Activated effector memory CD4-positive, alpha-beta T cell treated with anti-CD3 and anti-CD28 coated beads, Interleukin-2, amount 50 U/mL, for 16 hours (primary cell): ENCODE data around the gene ZNF654.
"Not testable (repeated sequence)": the region's sequence is repeated elsewhere in the genome, so short reads cannot be mapped to it uniquely, and the experiment has no call there.

Experiments
- DNase-seq: peaks from one replicate; pipeline ENCODE4 v3.0.0-alpha.2; 2020

The ZNF654 gene

GRCh38 chr3:88142094-88142624 lies 83.1 kb downstream of the ZNF654 start:
- no peak for DNase-seq

DNA sequence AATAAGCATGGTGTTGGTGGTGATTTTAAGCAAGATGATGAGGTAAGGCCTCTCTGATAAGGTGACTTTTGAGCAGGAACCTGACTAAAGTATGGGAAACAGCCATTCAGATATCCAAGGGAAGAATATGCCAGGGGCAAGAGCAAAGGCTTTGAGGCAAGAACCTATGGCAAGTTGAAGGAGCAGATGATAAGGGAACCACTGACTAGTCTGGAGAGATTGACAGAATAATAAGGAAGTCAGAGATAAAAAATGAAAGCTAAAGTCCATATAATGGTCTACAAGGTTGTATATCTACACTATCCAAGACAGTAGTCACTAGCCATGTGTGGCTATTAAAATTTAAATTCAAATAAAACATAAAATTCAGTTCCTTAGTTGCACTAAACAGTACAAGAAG lies 88.2 kb downstream of the ZNF654 start:
- DNase-seq = no peak

GRCh38 chr3:88148651-88149050 lies 89.6 kb downstream of the ZNF654 start:
- no peak for DNase-seq

DNA sequence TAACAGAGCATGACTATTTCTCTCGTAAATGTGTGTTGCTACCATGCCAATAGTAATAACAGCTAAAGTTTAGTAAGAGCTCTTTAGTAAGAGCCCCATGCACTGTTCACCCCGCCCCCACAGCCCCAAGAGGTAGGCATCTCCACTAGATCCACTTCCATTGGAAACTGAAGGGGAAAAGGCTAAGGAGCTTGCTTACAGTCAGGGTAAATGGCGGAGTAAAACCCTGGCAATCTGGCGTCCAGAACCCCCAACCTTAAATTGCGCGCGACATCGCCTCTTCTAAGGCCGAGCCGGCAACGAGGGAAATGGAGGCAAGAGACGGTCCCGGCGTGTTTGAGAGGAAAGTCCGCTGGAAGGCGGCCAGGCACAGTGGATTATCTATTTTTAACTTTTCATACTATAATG lies 90.0 kb downstream of the ZNF654 start:
- DNase-seq = no peak

- DNase-seq = peak; percentile 93
These were observed 90.7 kb downstream of the ZNF654 start, which contains the start of gene C3orf38 for GRCh38 chr3:88149509-88150362. Gene C3orf38 (plus strand): TSS chr3:88149959. CDS start chr3:88150053, 94 bp downstream.

- DNase-seq = no peak
These were observed 91.3 kb downstream of the ZNF654 start for GRCh38 chr3:88150371-88150770.

- no peak for DNase-seq
These were observed 91.8 kb downstream of the ZNF654 start for GRCh38 chr3:88150806-88151205.

GRCh38 chr3:88151358-88151757 lies 92.3 kb downstream of the ZNF654 start:
- DNase-seq = no peak

DNA sequence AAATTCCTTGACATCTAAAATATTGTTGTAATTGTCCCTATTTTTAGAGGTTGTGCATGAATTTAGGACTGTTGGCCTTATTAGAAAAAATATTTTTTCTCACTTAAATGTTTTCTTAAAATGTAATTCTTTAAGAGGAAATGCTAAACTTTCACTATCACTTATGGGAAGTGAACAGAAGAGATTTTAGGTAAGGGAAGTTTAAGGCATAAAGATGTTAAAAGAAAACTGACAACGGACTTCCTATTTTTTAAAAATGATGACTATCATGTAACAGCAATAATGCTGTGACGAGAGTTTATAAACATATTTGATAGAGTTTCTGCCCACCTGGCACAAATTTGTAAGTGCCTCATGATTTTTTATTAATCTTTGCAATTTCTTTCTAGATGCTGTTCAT lies 93.8 kb downstream of the ZNF654 start:
- DNase-seq = no peak

GRCh38 chr3:88166419-88166971 lies 107.4 kb downstream of the ZNF654 start:
- no peak for DNase-seq

- no peak for DNase-seq
These were observed 108.1 kb downstream of the ZNF654 start for GRCh38 chr3:88167173-88167572.

- DNase-seq = no peak
These were observed 108.6 kb downstream of the ZNF654 start for GRCh38 chr3:88167704-88168103.

GRCh38 chr3:88168171-88168570 lies 109.1 kb downstream of the ZNF654 start:
- no peak for DNase-seq

- DNase-seq = no peak
These were observed 121.4 kb downstream of the ZNF654 start for GRCh38 chr3:88180398-88180999.

- not testable (repeated sequence) for DNase-seq
These were observed 123.3 kb downstream of the ZNF654 start for GRCh38 chr3:88182165-88182918.

GRCh38 chr3:88188436-88188835 lies 129.4 kb downstream of the ZNF654 start:
- DNase-seq = no peak

GRCh38 chr3:88189361-88189810 lies 130.3 kb downstream of the ZNF654 start:
- no peak for DNase-seq

- DNase-seq = no peak
These were observed 132.9 kb downstream of the ZNF654 start for GRCh38 chr3:88191872-88192409.

DNA sequence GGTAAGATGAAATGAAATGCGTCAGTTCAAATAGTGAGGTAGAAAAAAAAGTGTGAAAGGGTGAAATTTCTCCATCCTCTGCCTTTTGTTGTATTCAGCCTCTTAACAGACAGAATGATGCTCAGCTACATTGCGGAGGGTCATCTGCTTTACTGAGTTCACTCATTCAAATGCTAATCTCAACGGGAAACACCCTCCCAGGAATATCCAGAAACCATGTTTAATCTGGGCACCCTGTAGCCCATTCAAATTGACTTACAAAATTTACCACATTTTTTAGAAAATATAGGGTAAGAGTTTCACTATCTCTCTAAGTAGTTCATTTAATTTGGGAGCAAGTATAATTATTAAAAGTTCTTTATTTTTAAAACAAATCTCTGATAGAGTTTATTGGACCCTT lies 133.6 kb downstream of the ZNF654 start:
- DNase-seq = no peak
